H1 (cell line): Measurements from ENCODE around the gene PGP. TPM values are rescaled to one million over a fixed set of nuclear protein-coding genes. Genes with fewer than 3 reads are reported as not detected.

Experiments used
- CTCF ChIA-PET: fragments of 300-600 bp; sonication (Branson Sonifier 250); formaldehyde crosslinking; loops from one replicate; lab custom pipeline; 2021; ENCODE audit not compliant: partially characterized antibody; lab: Charles Lee
- POLR2A ChIA-PET: fragments of 300-600 bp; sonication (Branson Sonifier 250); formaldehyde crosslinking; loops from one replicate; lab custom pipeline; 2021; ENCODE audit warnings: inconsistent platforms; ENCODE audit not compliant: partially characterized antibody; lab: Charles Lee
- DNase-seq, 2 experiments: peaks; one replicate each; pipeline versions ENCODE4 v3.0.0 to v3.0.0-alpha.2; 2010 to 2022; ENCODE audit warnings: low spot score in 2 of 2, low read depth in 1 of 2, mixed read lengths in 1 of 2
- FAIRE-seq: peaks from 2 replicates; lab custom pipeline; 2011; peaks lifted over from hg19 to GRCh38; lab: Jason Lieb, UNC
- H2AFZ ChIP-seq: 2 replicates; pipeline ENCODE4 v1.8.1; 2012; ENCODE audit warnings: low read length, inconsistent platforms
- H2AK5ac ChIP-seq: 2 replicates; pipeline ENCODE4 v1.6.1; 2013; ENCODE audit warnings: low read depth, low read length
- H2BK120ac ChIP-seq: replicated peaks from 2 replicates; pipeline ENCODE3; 2013; ENCODE audit warnings: low read depth, low read length, inconsistent platforms
- H2BK12ac ChIP-seq: 2 replicates; pipeline ENCODE4 v1.6.1; 2013; ENCODE audit warnings: low read depth, low read length
- H2BK15ac ChIP-seq: 2 replicates; pipeline ENCODE4 v1.6.1; 2013; ENCODE audit warnings: low read length
- H2BK20ac ChIP-seq: 2 replicates; pipeline ENCODE4 v1.6.1; 2013; ENCODE audit warnings: low read length
- H2BK5ac ChIP-seq: 2 replicates; pipeline ENCODE4 v1.6.1; 2013; ENCODE audit warnings: low read depth, low read length
- H3K14ac ChIP-seq: 2 replicates; pipeline ENCODE4 v1.6.1; 2013; ENCODE audit warnings: inconsistent platforms; ENCODE audit not compliant: insufficient read length
- H3K18ac ChIP-seq: 2 replicates; pipeline ENCODE4 v1.6.1; 2013; ENCODE audit warnings: low read length; ENCODE audit errors: extremely low read depth
- H3K23ac ChIP-seq: 2 replicates; pipeline ENCODE4 v1.6.1; 2013; ENCODE audit warnings: inconsistent platforms; ENCODE audit not compliant: insufficient read length
- H3K23me2 ChIP-seq: 2 replicates; pipeline ENCODE4 v1.6.1; 2013; ENCODE audit warnings: low read depth, low read length
- H3K27ac ChIP-seq: 2 replicates; pipeline ENCODE4 v1.6.1; 2011; ENCODE audit warnings: low read depth, low read length, inconsistent platforms
- H3K27me3 ChIP-seq, 4 experiments: replicated peaks in 1 of 4; 1 replicate in 1 of 4; 2 replicates in 3 of 4; pipeline versions ENCODE4 v1.6.1 to v1.8.1; 2011 to 2013; ENCODE audit warnings: low read length in 3 of 4, mild to moderate bottlenecking in 3 of 4, inconsistent platforms in 2 of 4, mixed read lengths in 2 of 4, moderate library complexity in 1 of 4; ENCODE audit not compliant: control insufficient read depth in 3 of 4, insufficient read depth in 3 of 4; ENCODE audit errors: extremely low read depth in 1 of 4
- H3K36me3 ChIP-seq, 4 experiments: 2 replicates each; pipeline versions ENCODE4 v1.6.1 to v1.8.1; 2011 to 2013; ENCODE audit warnings: mild to moderate bottlenecking in 4 of 4, low read length in 3 of 4, moderate library complexity in 2 of 4, control low read depth in 1 of 4, inconsistent platforms in 1 of 4; ENCODE audit not compliant: insufficient read depth in 4 of 4, control insufficient read depth in 2 of 4
- H3K4ac ChIP-seq: replicated peaks from 2 replicates; pipeline ENCODE3; 2013; ENCODE audit warnings: low read length, low read depth, mixed read lengths, inconsistent platforms; ENCODE audit not compliant: insufficient read length
- H3K4me1 ChIP-seq, 4 experiments: replicated peaks in 1 of 4; 1 replicate in 1 of 4; 2 replicates in 3 of 4; pipeline versions ENCODE4 v1.6.1 to v1.8.1; 2011 to 2013; ENCODE audit warnings: low read length in 3 of 4, inconsistent platforms in 2 of 4, mixed read lengths in 1 of 4; ENCODE audit not compliant: insufficient read depth in 4 of 4, control insufficient read depth in 3 of 4
- H3K4me2 ChIP-seq, 2 experiments: 2 replicates each; pipeline versions ENCODE4 v1.6.1 to v1.8.1; 2011 to 2013; ENCODE audit warnings: low read depth in 2 of 2, low read length in 2 of 2, control low read depth in 1 of 2, inconsistent platforms in 1 of 2, mild to moderate bottlenecking in 1 of 2; ENCODE audit not compliant: insufficient read depth in 1 of 2
- H3K4me3 ChIP-seq, 4 experiments: fragments of 200-600, 300-600 bp in 1 of 4; sonication (generic), shearing (Covaris generic), sonication (Bioruptor Twin) in 1 of 4; 2 replicates each; pipeline versions ENCODE4 v1.5.1 to v1.8.1; 2011 to 2016; ENCODE audit warnings: low read length in 4 of 4, low read depth in 3 of 4, control low read depth in 2 of 4, inconsistent platforms in 2 of 4, mild to moderate bottlenecking in 2 of 4, mixed read lengths in 1 of 4, moderate library complexity in 1 of 4; ENCODE audit not compliant: insufficient read depth in 2 of 4; ENCODE audit errors: extremely low read depth in 1 of 4
- H3K56ac ChIP-seq: replicated peaks from 2 replicates; pipeline ENCODE3; 2013; ENCODE audit warnings: low read depth, mild to moderate bottlenecking, mixed read lengths, low read length, inconsistent platforms; ENCODE audit not compliant: insufficient read length
- H3K79me1 ChIP-seq: 2 replicates; pipeline ENCODE4 v1.6.1; 2013; ENCODE audit warnings: low read depth, low read length, control low read depth
- H3K79me2 ChIP-seq, 2 experiments: 2 replicates each; pipeline versions ENCODE4 v1.6.1 to v1.8.1; 2012 to 2013; ENCODE audit warnings: low read length in 2 of 2, mild to moderate bottlenecking in 2 of 2, inconsistent platforms in 1 of 2; ENCODE audit not compliant: insufficient read depth in 2 of 2, control insufficient read depth in 1 of 2
- H3K9ac ChIP-seq, 4 experiments: replicated peaks in 1 of 4; 1 replicate in 1 of 4; 2 replicates in 3 of 4; pipeline versions ENCODE4 v1.6.1 to v1.8.1; 2011 to 2013; ENCODE audit warnings: low read depth in 3 of 4, low read length in 3 of 4, control low read depth in 2 of 4, mild to moderate bottlenecking in 2 of 4, moderate library complexity in 2 of 4, inconsistent platforms in 1 of 4; ENCODE audit errors: extremely low read depth in 1 of 4
- H3K9me3 ChIP-seq, 2 experiments: 2 replicates each; pipeline versions ENCODE4 v1.6.1 to v1.8.1; 2012 to 2013; ENCODE audit warnings: mild to moderate bottlenecking in 2 of 2, moderate library complexity in 2 of 2, control low read depth in 1 of 2, inconsistent platforms in 1 of 2, low read depth in 1 of 2, low read length in 1 of 2, mixed read lengths in 1 of 2; ENCODE audit not compliant: insufficient read depth in 2 of 2
- H4K20me1 ChIP-seq, 2 experiments: replicated peaks in 1 of 2; 2 replicates each; pipeline versions ENCODE3 to v1.8.1; 2011 to 2013; ENCODE audit warnings: inconsistent platforms in 2 of 2, low read length in 2 of 2, mild to moderate bottlenecking in 1 of 2; ENCODE audit not compliant: insufficient read depth in 2 of 2, control insufficient read depth in 1 of 2
- H4K5ac ChIP-seq: 2 replicates; pipeline ENCODE4 v1.6.1; 2013; ENCODE audit warnings: low read length, low read depth, mixed read lengths, inconsistent platforms; ENCODE audit not compliant: insufficient read length
- H4K8ac ChIP-seq: 2 replicates; pipeline ENCODE4 v1.8.0; 2013; ENCODE audit warnings: mild to moderate bottlenecking, moderate library complexity, low read length, inconsistent platforms; ENCODE audit not compliant: insufficient read depth; ENCODE audit errors: extremely low read depth
- H4K91ac ChIP-seq: replicated peaks from 2 replicates; pipeline ENCODE3; 2013; ENCODE audit warnings: low read length, mixed read lengths, inconsistent platforms; ENCODE audit not compliant: insufficient read length
- NANOG ChIP-seq: IDR thresholded peaks from 2 replicates; pipeline ENCODE4 v1.6.1; 2011; ENCODE audit warnings: low read length, low read depth, mild to moderate bottlenecking, inconsistent platforms; ENCODE audit not compliant: insufficient read depth, poor library complexity, severe bottlenecking
- whole genome bisulfite sequencing, 2 experiments: shearing (Covaris generic) in 1 of 2; methylation state at CpG; one replicate each; pipeline versions ENCODE4 v1.1.6 to v1.1.7; 2013 to 2015; ENCODE audit warnings: low lambda C conversion rate in 2 of 2, mixed read lengths in 2 of 2, inconsistent platforms in 1 of 2, low coverage in 1 of 2, missing lambda C conversion rate in 1 of 2; ENCODE audit not compliant: insufficient replicate concordance in 2 of 2, insufficient coverage in 1 of 2, insufficient read length in 1 of 2; ENCODE audit errors: extremely low coverage in 1 of 2, missing lambda C conversion rate in 1 of 2; 5-methylcytosine and 5-hydroxymethylcytosine counted together
- polyA plus RNA-seq, 7 experiments: library from polyadenylated mRNA; depleted of rRNA in 3 of 7; stranded (reverse) in 5 of 7; unstranded in 2 of 7; fragments of >200 nt in 5 of 7; fragments of 200-250 nt in 2 of 7; gene quantifications; 1 replicate in 5 of 7; 2 replicates in 1 of 7; 4 replicates in 1 of 7; pipeline versions ENCODE4 v1.2.1 to v1.2.3, GENCODE V29; 2011 to 2013; ENCODE audit warnings: missing spikeins in 2 of 7, mixed read lengths in 2 of 7
- total RNA-seq: library from RNA; stranded (reverse); fragmentation: NEBNext Ultra II Directional; extraction: Animal tissue kit (Norgen Biotek cat#: 25700); gene quantifications from 2 replicates; pipeline ENCODE4 v1.2.1, GENCODE V29; 2021

PGP gene
- total and polyA plus RNA-seq, 2 of the 8 experiments (the other 6 are each of a cell fraction or from before 2014, with no cell fraction given): 30.9 to 55.9 TPM

DNA sequence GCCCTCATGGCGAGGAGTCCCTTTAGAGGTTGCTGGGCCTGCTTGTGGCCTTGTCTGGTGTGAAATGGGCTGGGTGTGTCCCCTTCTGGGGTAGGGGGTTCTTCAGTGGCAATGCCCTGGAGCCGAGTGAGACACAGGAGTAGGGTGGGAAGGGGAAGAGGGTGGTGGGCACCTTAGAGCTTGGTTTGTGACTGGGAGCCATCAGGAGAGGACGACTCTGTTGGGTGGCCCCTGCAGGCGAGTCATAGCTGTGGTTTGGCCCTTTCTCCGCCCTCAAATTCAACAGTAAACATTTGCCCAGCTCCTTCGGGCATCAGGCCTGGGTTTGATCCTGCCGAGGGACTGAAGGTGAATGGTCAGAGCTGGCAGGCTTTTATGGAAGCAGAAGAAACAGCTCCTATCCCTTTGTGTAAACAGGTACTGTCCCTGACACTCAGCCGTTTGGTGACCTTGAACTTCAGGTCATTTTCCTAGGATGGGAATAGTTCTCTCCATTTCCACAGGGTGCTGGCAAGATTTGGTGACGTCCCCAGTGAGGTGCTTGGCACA lies 11.7 kb upstream of the PGP start:
- H3K23ac ChIP-seq: no peak overlapping the region
- H4K5ac ChIP-seq: no peak overlapping the region
- no peak overlapping the region for H3K18ac ChIP-seq
- H3K4me3 ChIP-seq: no peak overlapping the region
- H2AFZ ChIP-seq: no peak overlapping the region
- H3K56ac ChIP-seq: no peak overlapping the region
- no peak overlapping the region for H2AK5ac ChIP-seq
- no peak overlapping the region for H2BK15ac ChIP-seq
- H3K27ac ChIP-seq: no peak overlapping the region
- no peak overlapping the region for H4K8ac ChIP-seq
- H3K14ac ChIP-seq: no peak overlapping the region
- no peak for TF ChIP-seq NANOG
- no peaks in the 10 kb centered on the region for H3K9me3 ChIP-seq
- H4K91ac ChIP-seq: no peak overlapping the region
- no peak overlapping the region for H3K9ac ChIP-seq
- ChIA-PET CTCF (interaction anchor here (1.1 to 2.8 kb wide), 4 partner anchors 11 to 37 kb away, joined by 3 to 10 read pairs (median 4); partner anchors contain the start of gene ECI1), POLR2A (interaction anchor here (0.8 to 6.7 kb wide), 13 partner anchors 9 to 243 kb away, joined by 3 to 37 read pairs (median 5); partner anchors contain the start of genes BRICD5, DNASE1L2, ECI1 and PGP)
- peaks cover 9 to 13% of the 10 kb centered on the region in 2 experiments for H4K20me1 ChIP-seq
- WGBS, 2 experiments: 87% methylated on average over 9 of the region's 9 CpGs; no CpG with 5 or more reads in 1 of the 2 experiments
- no peak for DNase-seq
- no peak overlapping the region for H2BK12ac ChIP-seq
- H3K36me3 ChIP-seq: peaks cover 0 to 15% (median 2%) of the 10 kb centered on the region in 4 experiments; a peak in 3 of 8 replicates
- no peaks in the 10 kb centered on the region for H3K4me1 ChIP-seq
- H2BK5ac ChIP-seq: no peak overlapping the region
- H3K23me2 ChIP-seq: no peaks in the 10 kb centered on the region
- H3K4me2 ChIP-seq: no peak overlapping the region
- no peak for FAIRE-seq
- no peak overlapping the region for H2BK20ac ChIP-seq
- H3K27me3 ChIP-seq: no peaks in the 10 kb centered on the region
- peaks cover 3% of the 10 kb centered on the region; the same call in 1 of the 2 replicates for H3K79me1 ChIP-seq
- H2BK120ac ChIP-seq: no peak overlapping the region
- H3K79me2 ChIP-seq: peaks cover 3 to 29% of the 10 kb centered on the region in 2 experiments; a peak in 2 of 4 replicates
- no peak overlapping the region for H3K4ac ChIP-seq
